ENCODE results near the gene TEKT4.

The TEKT4 gene

DNA sequence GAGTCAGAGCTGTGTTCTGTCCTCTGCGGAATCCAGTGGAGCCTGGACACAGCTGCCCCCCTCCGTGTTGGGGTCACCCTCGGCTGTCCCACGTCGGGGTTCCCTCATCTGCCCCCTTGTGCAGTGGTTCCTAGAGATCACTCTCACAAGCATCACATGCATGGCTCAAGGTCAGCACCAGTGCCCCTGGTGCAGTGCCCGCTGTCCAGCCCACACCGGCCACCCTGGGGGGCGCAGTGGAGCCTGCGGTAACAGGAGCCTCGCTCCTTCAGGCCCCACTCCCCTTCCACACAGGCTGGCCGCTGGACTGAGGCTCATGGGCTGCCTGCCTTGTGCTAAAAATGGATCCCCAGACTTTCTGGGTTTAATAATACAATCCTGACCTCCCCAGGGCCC, 8.8 kb downstream of the TEKT4 start:
- Histone ChIP-seq H3K4ac (ENCODE audit: low read depth, low read length) (no peak overlapping the region), H3K23ac (ENCODE audit: low read length) (no peak overlapping the region), H3K4me3 (ENCODE audit: low read depth, low read length) (no peak overlapping the region), H3K4me1 (ENCODE audit: control insufficient read depth in 1 of 2, insufficient read depth in 2 of 2, low read length in 2 of 2) (no peaks in the 10 kb centered on the region), H4K8ac (ENCODE audit: low read depth, low read length) (no peak overlapping the region), H3K9me3 (ENCODE audit: insufficient read depth, low read depth, low read length) (peaks cover 3% of the 10 kb centered on the region), H3K36me3 (ENCODE audit: control insufficient read depth in 1 of 2, insufficient read depth in 2 of 2, low read length in 2 of 2) (no peaks in the 10 kb centered on the region), H2AK5ac (ENCODE audit: low read length) (no peak overlapping the region), H2AFZ (ENCODE audit: insufficient read depth, low read length, poor library complexity) (no peak overlapping the region), H3K14ac (ENCODE audit: low read length) (no peak overlapping the region), H3K9ac (ENCODE audit: low read length) (no peak overlapping the region), H3K4me2 (ENCODE audit: low read length) (no peak overlapping the region), H3K27me3 (ENCODE audit: insufficient read depth, low read length) (no peaks in the 10 kb centered on the region), H3K18ac (ENCODE audit: low read length) (no peak overlapping the region), H4K12ac (ENCODE audit: low read depth, low read length) (no peak overlapping the region), H3K27ac (ENCODE audit: low read depth, low read length) (no peak overlapping the region), H4K91ac (ENCODE audit: low read depth, low read length) (no peak overlapping the region), H2BK120ac (ENCODE audit: insufficient read depth, low read length, poor library complexity) (no peak overlapping the region), H3K79me2 (ENCODE audit: control insufficient read depth, insufficient read depth, low read length, poor library complexity) (no peaks in the 10 kb centered on the region), H2BK12ac (ENCODE audit: low read length) (no peak overlapping the region), H2BK5ac (ENCODE audit: low read depth, low read length, poor library complexity) (no peak overlapping the region), H3K79me1 (ENCODE audit: low read length) (no peaks in the 10 kb centered on the region)
- no peak for DNase-seq
- no CpG with 5 or more reads among the region's 11 CpGs for WGBS (ENCODE audit: extremely low coverage, insufficient coverage, insufficient read length)

DNA sequence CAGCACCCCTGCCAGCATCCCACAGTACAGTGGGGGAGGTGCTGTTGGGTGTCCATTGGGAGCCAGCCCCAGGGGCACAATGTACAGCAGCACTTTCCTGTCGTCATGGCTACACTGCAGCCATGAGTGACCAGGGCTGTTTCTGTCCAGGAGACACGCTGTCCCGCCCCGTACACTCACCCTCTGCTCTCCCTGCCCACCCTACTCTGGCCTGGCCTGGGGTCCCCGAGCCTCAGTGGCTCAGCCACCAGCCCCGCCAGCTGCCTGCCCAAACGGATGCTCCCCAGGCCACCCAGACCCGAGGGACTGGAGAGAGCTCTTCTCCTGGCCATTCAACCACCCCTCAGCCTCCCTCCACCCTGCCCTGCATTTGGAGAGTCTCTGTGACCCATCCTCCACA, 9.3 kb downstream of the TEKT4 start:
- Histone ChIP-seq H3K9ac (ENCODE audit: low read length) (no peak overlapping the region), H3K18ac (ENCODE audit: low read length) (no peak overlapping the region), H4K12ac (ENCODE audit: low read depth, low read length) (no peak overlapping the region), H2AFZ (ENCODE audit: insufficient read depth, low read length, poor library complexity) (no peak overlapping the region), H2AK5ac (ENCODE audit: low read length) (no peak overlapping the region), H2BK12ac (ENCODE audit: low read length) (no peak overlapping the region), H3K23ac (ENCODE audit: low read length) (no peak overlapping the region), H3K27ac (ENCODE audit: low read depth, low read length) (no peak overlapping the region), H4K8ac (ENCODE audit: low read depth, low read length) (no peak overlapping the region), H2BK5ac (ENCODE audit: low read depth, low read length, poor library complexity) (no peak overlapping the region), H3K14ac (ENCODE audit: low read length) (no peak overlapping the region), H3K27me3 (ENCODE audit: insufficient read depth, low read length) (no peaks in the 10 kb centered on the region), H3K79me2 (ENCODE audit: control insufficient read depth, insufficient read depth, low read length, poor library complexity) (no peaks in the 10 kb centered on the region), H4K91ac (ENCODE audit: low read depth, low read length) (no peak overlapping the region), H3K4ac (ENCODE audit: low read depth, low read length) (no peak overlapping the region), H3K9me3 (ENCODE audit: insufficient read depth, low read depth, low read length) (peaks cover 3% of the 10 kb centered on the region), H3K4me3 (ENCODE audit: low read depth, low read length) (no peak overlapping the region), H2BK120ac (ENCODE audit: insufficient read depth, low read length, poor library complexity) (no peak overlapping the region), H3K4me1 (ENCODE audit: control insufficient read depth in 1 of 2, insufficient read depth in 2 of 2, low read length in 2 of 2) (no peaks in the 10 kb centered on the region), H3K36me3 (ENCODE audit: control insufficient read depth in 1 of 2, insufficient read depth in 2 of 2, low read length in 2 of 2) (no peaks in the 10 kb centered on the region), H3K4me2 (ENCODE audit: low read length) (no peak overlapping the region), H3K79me1 (ENCODE audit: low read length) (no peaks in the 10 kb centered on the region)
- no CpG with 5 or more reads among the region's 8 CpGs for WGBS (ENCODE audit: extremely low coverage, insufficient coverage, insufficient read length)
- no peak for DNase-seq

DNA sequence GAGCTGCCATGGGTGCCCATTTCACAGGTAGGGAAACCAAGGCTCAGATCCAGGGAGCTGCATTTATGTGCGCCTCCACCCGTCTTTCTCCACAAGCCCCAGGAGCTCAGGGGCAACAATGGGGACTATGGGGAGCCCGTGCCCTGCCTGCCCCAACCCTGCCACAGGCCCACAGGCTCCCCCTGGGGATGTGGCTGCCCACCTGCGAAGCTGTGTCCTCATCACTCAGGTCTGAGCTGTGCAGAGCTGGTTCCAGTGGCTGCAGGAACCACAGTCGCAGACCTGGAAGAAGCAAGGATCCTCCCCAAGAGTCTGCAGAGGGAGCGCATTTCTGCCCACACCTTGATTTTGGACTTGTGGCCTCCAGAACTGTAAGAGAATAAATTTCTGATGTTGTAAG, 9.8 kb downstream of the TEKT4 start:
- H2BK120ac ChIP-seq (ENCODE audit: insufficient read depth, low read length, poor library complexity), result no peak overlapping the region
- H3K27ac ChIP-seq (ENCODE audit: low read depth, low read length), result no peak overlapping the region
- no peak overlapping the region for H2BK5ac ChIP-seq (ENCODE audit: low read depth, low read length, poor library complexity)
- H3K4me3 ChIP-seq (ENCODE audit: low read depth, low read length), result no peak overlapping the region
- H3K18ac ChIP-seq (ENCODE audit: low read length), result no peak overlapping the region
- no peak for DNase-seq
- H3K79me2 ChIP-seq (ENCODE audit: control insufficient read depth, insufficient read depth, low read length, poor library complexity), result no peaks in the 10 kb centered on the region
- no CpG with 5 or more reads among the region's 6 CpGs for WGBS (ENCODE audit: extremely low coverage, insufficient coverage, insufficient read length)
- H3K79me1 ChIP-seq (ENCODE audit: low read length), result no peaks in the 10 kb centered on the region
- H4K12ac ChIP-seq (ENCODE audit: low read depth, low read length), result no peak overlapping the region
- H3K27me3 ChIP-seq (ENCODE audit: insufficient read depth, low read length), result no peaks in the 10 kb centered on the region
- H3K4ac ChIP-seq (ENCODE audit: low read depth, low read length), result no peak overlapping the region
- no peak overlapping the region for H3K23ac ChIP-seq (ENCODE audit: low read length)
- H3K14ac ChIP-seq (ENCODE audit: low read length), result no peak overlapping the region
- no peak overlapping the region for H2AK5ac ChIP-seq (ENCODE audit: low read length)
- no peak overlapping the region for H4K91ac ChIP-seq (ENCODE audit: low read depth, low read length)
- no peaks in the 10 kb centered on the region for H3K36me3 ChIP-seq (ENCODE audit: control insufficient read depth in 1 of 2, insufficient read depth in 2 of 2, low read length in 2 of 2)
- H2BK12ac ChIP-seq (ENCODE audit: low read length), result no peak overlapping the region
- H3K9ac ChIP-seq (ENCODE audit: low read length), result no peak overlapping the region
- no peaks in the 10 kb centered on the region for H3K4me1 ChIP-seq (ENCODE audit: control insufficient read depth in 1 of 2, insufficient read depth in 2 of 2, low read length in 2 of 2)
- no peak overlapping the region for H4K8ac ChIP-seq (ENCODE audit: low read depth, low read length)
- H3K4me2 ChIP-seq (ENCODE audit: low read length), result no peak overlapping the region
- H3K9me3 ChIP-seq (ENCODE audit: insufficient read depth, low read depth, low read length), result no peaks in the 10 kb centered on the region
- no peak overlapping the region for H2AFZ ChIP-seq (ENCODE audit: insufficient read depth, low read length, poor library complexity)

DNA sequence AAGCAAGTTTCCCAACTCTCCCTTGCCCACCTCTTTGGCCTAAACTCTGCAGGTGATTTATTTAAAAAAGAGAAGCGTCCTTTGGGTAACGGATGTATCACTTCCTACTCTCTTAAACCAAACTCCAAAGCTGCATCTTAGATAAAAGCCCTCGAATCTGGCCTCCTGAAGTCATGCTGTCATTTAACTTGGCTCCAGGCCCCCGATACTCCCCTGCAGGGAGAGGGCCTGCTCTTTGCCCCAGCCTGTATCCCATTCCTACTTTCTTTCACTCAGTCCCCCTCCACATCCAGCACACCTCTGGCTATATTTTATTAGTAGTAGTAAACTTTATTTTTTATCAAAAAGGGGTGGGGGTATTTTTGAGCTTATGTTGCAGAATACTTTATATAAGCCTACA, 19.0 kb downstream of the TEKT4 start:
- Histone ChIP-seq H3K79me2 (ENCODE audit: control insufficient read depth, insufficient read depth, low read length, poor library complexity) (no peaks in the 10 kb centered on the region), H3K4me2 (ENCODE audit: low read length) (no peak overlapping the region), H4K8ac (ENCODE audit: low read depth, low read length) (no peak overlapping the region), H3K9me3 (ENCODE audit: insufficient read depth, low read depth, low read length) (no peaks in the 10 kb centered on the region), H3K4ac (ENCODE audit: low read depth, low read length) (no peak overlapping the region), H3K27me3 (ENCODE audit: insufficient read depth, low read length) (no peaks in the 10 kb centered on the region), H3K36me3 (ENCODE audit: control insufficient read depth in 1 of 2, insufficient read depth in 2 of 2, low read length in 2 of 2) (no peaks in the 10 kb centered on the region), H3K4me3 (ENCODE audit: low read depth, low read length) (no peak overlapping the region), H4K91ac (ENCODE audit: low read depth, low read length) (no peak overlapping the region), H2BK12ac (ENCODE audit: low read length) (no peak overlapping the region), H2AK5ac (ENCODE audit: low read length) (no peak overlapping the region), H3K9ac (ENCODE audit: low read length) (no peak overlapping the region), H3K18ac (ENCODE audit: low read length) (no peak overlapping the region), H3K79me1 (ENCODE audit: low read length) (no peaks in the 10 kb centered on the region), H3K14ac (ENCODE audit: low read length) (no peak overlapping the region), H3K23ac (ENCODE audit: low read length) (no peak overlapping the region), H2BK5ac (ENCODE audit: low read depth, low read length, poor library complexity) (no peak overlapping the region), H2BK120ac (ENCODE audit: insufficient read depth, low read length, poor library complexity) (no peak overlapping the region), H4K12ac (ENCODE audit: low read depth, low read length) (no peak overlapping the region), H2AFZ (ENCODE audit: insufficient read depth, low read length, poor library complexity) (no peak overlapping the region), H3K4me1 (ENCODE audit: control insufficient read depth in 1 of 2, insufficient read depth in 2 of 2, low read length in 2 of 2) (no peaks in the 10 kb centered on the region), H3K27ac (ENCODE audit: low read depth, low read length) (no peak overlapping the region)
- WGBS (ENCODE audit: extremely low coverage, insufficient coverage, insufficient read length), result no CpG with 5 or more reads among the region's 4 CpGs
- no peak for DNase-seq

All from trophoblast cell (in vitro differentiated cells and primary cell).